GM18861 (cell line): Measurements from ENCODE around the gene HEXIM1.
"Not testable (repeated sequence)": the region's sequence is repeated elsewhere in the genome, so short reads cannot be mapped to it uniquely, and the experiment has no call there.

Experiments used
- ATAC-seq: cut with Tn5 transposase; IDR thresholded peaks from one replicate; pipeline ENCODE4 v1.9.1; 2021; ENCODE audit not compliant: unreplicated experiment

Gene HEXIM1

DNA sequence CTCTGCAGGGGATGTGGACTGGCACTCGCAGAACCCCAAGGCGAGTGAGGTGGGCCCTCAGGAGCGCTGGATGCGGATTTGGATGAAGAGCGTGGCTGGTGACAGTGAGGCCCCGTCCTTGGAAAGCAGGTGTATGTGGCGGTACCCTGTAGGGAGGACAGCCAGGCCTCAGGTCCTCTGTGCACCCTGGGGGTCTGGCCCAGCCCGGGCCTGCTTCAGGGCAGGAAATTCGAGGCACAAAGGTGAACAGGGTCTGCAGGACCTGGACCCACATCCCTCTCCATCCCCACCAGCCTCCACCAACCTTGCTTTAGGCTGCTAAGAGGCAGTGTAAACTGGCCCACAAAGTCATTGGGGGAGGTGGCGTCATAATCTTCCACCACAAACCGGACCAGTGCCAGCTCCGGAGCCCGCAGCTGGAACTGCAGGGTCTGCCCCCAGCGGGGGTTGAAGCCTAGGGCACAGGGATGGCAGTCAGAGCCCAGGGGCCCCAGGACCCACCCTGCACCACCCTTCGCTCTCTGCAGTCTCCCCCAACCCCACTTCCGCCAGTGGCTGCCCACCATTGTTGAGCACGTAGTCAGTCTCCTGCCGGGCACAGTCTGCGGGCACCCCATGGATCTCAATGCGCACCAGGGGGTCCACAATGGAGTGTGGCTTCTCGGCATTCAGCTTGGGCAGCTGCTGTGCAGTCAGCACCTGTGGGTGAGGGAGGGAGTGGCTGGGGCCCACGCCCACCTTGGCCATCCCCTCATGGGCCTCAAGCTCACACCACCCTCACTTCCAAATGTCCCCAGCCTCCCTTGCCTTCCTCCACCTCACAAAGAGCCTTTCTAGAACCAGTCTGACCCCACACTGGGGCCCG, 35.5 kb upstream of the HEXIM1 start:
- ATAC-seq, result no peak

GRCh38 chr17:45113424-45113754, 34.9 kb upstream of the HEXIM1 start:
- ATAC-seq, result no peak

DNA sequence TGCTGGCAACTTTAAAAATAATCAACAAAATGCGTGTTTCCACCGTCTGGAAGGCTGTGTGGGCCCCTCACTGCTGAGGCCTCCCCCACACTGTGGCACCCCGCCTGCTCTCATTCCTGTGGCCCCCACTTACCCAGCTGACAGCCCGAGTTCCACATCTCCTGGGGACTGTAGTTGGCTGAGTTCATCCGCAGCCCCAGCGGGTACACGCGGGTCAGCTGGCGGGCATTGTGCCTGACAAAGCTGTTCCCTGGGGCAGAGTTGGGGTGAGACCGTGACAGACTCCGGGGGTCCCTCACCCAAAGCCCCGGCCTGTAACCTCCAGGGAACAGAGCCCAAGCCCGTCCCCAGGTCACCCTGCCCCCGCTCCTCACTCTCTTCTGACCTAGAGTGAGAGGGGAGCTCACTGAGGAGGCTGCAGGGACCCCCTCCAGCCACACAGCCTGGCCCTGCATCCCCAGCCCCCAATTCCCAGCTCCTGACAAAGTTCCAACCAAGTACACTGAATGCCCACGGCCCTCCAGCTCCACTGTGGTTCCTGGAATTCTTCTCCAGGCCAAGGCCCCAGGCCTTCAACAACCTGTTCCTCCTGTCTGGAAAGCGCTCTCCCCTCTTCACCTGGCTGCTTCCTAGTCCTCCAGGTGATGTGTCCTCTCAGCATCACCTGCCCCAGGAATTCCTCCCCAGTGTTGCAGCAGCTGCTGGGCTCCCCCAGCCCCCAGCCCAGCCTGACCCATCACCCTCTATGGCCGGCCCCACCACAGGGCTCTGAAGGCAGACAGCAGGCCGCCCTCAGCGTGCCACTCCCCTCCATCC, 34.0 kb upstream of the HEXIM1 start:
- no peak for ATAC-seq

DNA sequence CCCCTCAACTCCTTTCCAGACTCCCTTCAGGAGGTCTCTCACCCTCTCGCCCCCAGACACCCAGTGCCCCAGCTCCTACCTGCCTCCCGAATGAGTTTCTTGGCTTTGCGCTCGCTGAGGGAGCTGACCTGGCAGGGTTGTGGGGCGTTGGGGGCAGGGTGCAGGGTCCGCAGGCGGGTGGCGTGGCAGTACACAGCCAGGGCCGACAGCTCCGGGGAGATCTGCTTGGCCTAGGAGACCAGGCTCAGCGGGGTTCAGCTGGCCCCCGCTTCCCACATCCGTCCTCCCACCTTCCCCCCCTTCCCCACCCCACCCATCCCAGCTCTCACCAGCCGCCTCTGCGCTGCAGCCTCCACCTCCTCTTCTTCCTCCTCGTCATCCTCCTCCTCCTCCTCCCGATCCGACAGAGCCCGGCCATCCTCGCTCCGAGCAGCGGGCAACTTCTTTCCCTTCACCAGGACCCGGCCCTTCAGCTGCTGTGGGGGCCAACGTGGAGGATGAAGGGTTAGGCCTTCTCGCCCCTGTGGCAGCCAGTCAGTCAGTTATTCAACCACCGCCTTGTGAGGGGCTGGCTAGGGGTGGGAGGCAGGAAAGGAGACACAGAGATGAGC, 33.2 kb upstream of the HEXIM1 start:
- ATAC-seq, result no peak

- ATAC-seq, result no peak
These were observed 32.4 kb upstream of the HEXIM1 start for GRCh38 chr17:45115871-45116270.

- ATAC-seq, result no peak
These were observed 31.8 kb upstream of the HEXIM1 start for GRCh38 chr17:45116434-45117016.

- ATAC-seq, result no peak
These were observed 30.9 kb upstream of the HEXIM1 start for GRCh38 chr17:45117334-45117733.

DNA sequence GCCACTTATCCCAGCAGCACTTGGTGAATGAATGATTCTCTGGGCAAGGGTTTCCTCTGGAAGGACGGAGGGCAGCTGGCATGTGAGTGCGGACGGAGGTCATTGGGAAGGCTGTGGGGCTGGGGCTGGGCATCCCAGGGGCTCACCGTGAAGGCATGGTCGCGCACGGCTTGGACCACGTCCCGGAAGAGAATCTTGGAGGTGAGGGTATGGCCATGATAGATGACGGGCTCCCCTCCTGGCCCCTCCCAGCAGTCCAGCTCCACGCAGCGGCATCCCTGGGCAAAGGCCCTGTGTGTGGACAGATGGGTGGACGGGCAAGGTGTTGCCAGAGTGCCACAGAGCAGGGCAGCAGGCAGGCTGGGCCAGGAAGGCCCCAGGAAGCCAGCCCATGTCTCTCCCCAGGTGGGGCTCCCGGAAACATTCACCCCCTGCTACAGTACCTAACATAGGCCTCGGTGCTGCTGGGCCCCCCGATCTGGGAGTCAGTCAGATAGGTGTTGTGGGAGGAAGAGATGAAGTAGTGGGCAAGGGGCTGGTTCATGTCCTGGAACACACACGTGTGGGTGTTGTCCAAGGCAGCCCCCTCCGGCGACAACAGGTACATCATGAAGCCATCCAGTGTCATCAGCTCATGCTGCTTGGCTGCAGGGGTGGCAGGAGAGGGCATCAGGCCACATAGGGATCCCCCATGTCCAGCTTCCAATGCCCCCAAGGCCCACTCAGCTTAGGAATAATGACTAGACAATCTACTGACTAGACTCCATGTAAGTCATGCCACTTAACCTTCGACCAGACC, 30.2 kb upstream of the HEXIM1 start:
- ATAC-seq, result no peak

GRCh38 chr17:45118691-45119090, 29.6 kb upstream of the HEXIM1 start:
- no peak for ATAC-seq

DNA sequence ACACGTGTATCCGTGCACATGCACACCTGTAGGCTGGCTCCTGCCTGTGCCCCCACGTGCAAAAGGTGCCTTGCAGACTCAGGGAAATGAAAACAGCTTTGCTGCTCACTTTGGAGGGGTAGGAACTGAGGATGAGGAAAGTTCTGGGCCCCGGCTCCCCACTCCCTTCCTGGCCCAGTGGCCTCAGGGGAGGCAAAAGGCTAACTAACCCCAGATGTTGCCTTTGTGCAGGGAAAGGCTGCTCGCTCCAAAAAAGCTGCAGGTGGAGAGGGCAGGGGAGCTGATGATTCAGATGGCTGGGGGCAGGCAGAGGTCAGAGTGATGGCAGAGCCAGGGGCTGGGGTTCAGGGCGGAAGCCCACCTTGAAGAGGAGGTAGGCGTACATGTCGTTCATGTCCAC, 28.3 kb upstream of the HEXIM1 start:
- no peak for ATAC-seq

- ATAC-seq, result no peak
These were observed 27.7 kb upstream of the HEXIM1 start for GRCh38 chr17:45120558-45120957.

GRCh38 chr17:45121055-45121454, 27.2 kb upstream of the HEXIM1 start:
- no peak for ATAC-seq

GRCh38 chr17:45123076-45123770, 25.1 kb upstream of the HEXIM1 start:
- no peak for ATAC-seq

GRCh38 chr17:45123930-45124796, 24.1 kb upstream of the HEXIM1 start:
- no peak for ATAC-seq

GRCh38 chr17:45124797-45125122, 23.5 kb upstream of the HEXIM1 start:
- not testable (repeated sequence) for ATAC-seq

GRCh38 chr17:45125509-45125908, 22.8 kb upstream of the HEXIM1 start:
- ATAC-seq, result no peak

DNA sequence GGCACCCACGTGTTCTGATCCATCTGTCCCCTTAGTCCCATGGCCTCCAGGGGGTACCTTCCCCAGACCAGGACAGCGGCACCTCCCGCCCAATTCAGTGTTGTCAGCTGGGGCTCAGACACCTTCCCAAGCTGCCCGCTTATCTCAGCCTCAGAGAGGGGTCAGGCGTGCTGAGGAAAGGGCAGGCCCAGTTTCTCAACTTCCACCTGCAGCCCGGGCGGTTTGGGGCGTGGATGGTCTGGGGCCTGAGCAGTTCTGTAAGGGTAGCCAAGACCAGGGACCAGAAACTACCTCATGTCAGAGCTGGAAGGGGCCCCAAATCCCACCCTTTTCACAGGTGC, 21.1 kb upstream of the HEXIM1 start:
- no peak for ATAC-seq

DNA sequence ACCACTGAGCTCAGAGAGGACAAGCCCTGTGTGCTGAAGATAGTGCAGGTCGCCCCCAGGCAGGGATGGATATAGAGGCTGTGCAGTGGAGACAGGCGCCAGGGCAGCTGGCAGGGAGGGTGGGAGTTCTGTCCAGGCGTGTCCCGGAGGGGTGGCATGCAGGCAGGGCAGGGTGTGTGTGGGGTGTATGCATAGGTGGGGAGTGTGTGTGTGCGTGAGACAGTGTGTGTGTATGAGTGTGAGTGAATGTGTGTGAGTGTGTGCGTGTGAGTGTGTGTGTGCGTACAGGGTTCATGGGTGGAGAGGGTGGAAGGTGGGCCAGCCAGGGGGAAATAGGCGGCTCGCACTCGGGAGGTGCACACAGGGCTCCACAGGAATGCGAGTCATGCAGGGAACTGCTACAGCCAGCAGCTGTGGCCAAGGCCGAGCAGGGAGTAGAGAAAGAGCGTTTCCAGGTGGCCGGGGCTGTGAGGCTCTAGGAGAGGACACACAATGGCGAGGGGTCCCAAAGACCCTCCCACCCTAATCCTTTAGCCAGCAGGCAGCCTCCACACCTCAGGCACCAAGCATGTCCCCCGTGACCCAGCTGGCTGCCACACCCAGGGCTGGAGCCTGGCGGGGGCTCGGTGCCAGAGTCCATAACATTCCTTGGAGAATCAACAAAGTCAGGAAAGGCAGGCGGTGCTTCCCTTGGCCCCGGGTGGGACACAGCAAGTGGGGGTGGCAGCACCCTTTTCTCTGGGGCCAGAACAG, 20.6 kb upstream of the HEXIM1 start:
- no peak for ATAC-seq

- no peak for ATAC-seq
These were observed 19.9 kb upstream of the HEXIM1 start for GRCh38 chr17:45128331-45128730.
